SK-N-DZ (cell line): ENCODE results near the gene CDK1.
A peak's percentile ranks its signal among the peaks of the same experiment; 100 is the strongest.
"Not testable (repeated sequence)": the region's sequence is repeated elsewhere in the genome, so short reads cannot be mapped to it uniquely, and the experiment has no call there.

Experiments used
- DNase-seq: peaks from one replicate; pipeline ENCODE4 v3.0.0-alpha.2; 2015; ENCODE audit warnings: low spot score

Gene CDK1

GRCh38 chr10:60810437-60811182 is 32.3 kb downstream of the CDK1 start:
- DNase-seq: no peak

GRCh38 chr10:60816628-60817397 is 38.5 kb downstream of the CDK1 start:
- DNase-seq: peak; percentile 75

GRCh38 chr10:60817398-60817805 is 39.1 kb downstream of the CDK1 start:
- DNase-seq: no peak

GRCh38 chr10:60818134-60818770 is 40.0 kb downstream of the CDK1 start:
- DNase-seq: no peak

GRCh38 chr10:60819271-60819670 is 41.0 kb downstream of the CDK1 start:
- no peak for DNase-seq

- peak; percentile 32 for DNase-seq
Measured at GRCh38 chr10:60820093-60820754, 41.9 kb downstream of the CDK1 start.

GRCh38 chr10:60821656-60822055 is 43.4 kb downstream of the CDK1 start:
- DNase-seq: no peak

GRCh38 chr10:60822809-60823208 is 44.5 kb downstream of the CDK1 start:
- DNase-seq: no peak

GRCh38 chr10:60823324-60823723 is 45.0 kb downstream of the CDK1 start:
- no peak for DNase-seq

- no peak for DNase-seq
Measured at GRCh38 chr10:60825520-60825919, 47.2 kb downstream of the CDK1 start.

GRCh38 chr10:60827791-60828488 is 49.7 kb downstream of the CDK1 start:
- DNase-seq: no peak

- DNase-seq: no peak
Measured at GRCh38 chr10:60828489-60828852, 50.2 kb downstream of the CDK1 start.

- DNase-seq: not testable (repeated sequence)
Measured at GRCh38 chr10:60832136-60832535, 53.9 kb downstream of the CDK1 start.

- DNase-seq: no peak
Measured at GRCh38 chr10:60834401-60834800, 56.1 kb downstream of the CDK1 start.

- DNase-seq: no peak
Measured at GRCh38 chr10:60835049-60835448, 56.8 kb downstream of the CDK1 start.

- not testable (repeated sequence) for DNase-seq
Measured at GRCh38 chr10:60841227-60841626, 62.9 kb downstream of the CDK1 start.

- no peak for DNase-seq
Measured at GRCh38 chr10:60842694-60843093, 64.4 kb downstream of the CDK1 start.
